Lung (tissue), 12 donors: ENCODE data around the gene NEIL3. TPM values are rescaled to one million over a fixed set of nuclear protein-coding genes. Genes with fewer than 3 reads are reported as not detected.

Source experiments
- ATAC-seq: fragments of 200-7000 bp; cut with Tn5 transposase; one replicate; pipeline ENCODE4 v1.9.1; 2020; ENCODE audit warnings: moderate number of reproducible peaks; ENCODE audit not compliant: insufficient read depth, low FRiP score
- DNase-seq, 3 donors: peaks; one replicate each; pipeline ENCODE4 v3.0.0-alpha.2; 2013 to 2017
- H3K27ac ChIP-seq, 2 donors: one replicate each; pipeline ENCODE4 v1.5.1; 2013; ENCODE audit warnings: mild to moderate bottlenecking in 2 of 2, moderate library complexity in 2 of 2, control low read depth in 1 of 2, inconsistent platforms in 1 of 2, low read depth in 1 of 2, low read length in 1 of 2
- H3K27me3 ChIP-seq, 3 donors: one replicate each; pipeline ENCODE4 v1.5.1; 2013; ENCODE audit warnings: low read length in 2 of 3; ENCODE audit not compliant: control insufficient read depth in 3 of 3, insufficient read depth in 3 of 3
- H3K36me3 ChIP-seq, 4 donors: one replicate each; pipeline ENCODE4 v1.5.1; 2013; ENCODE audit warnings: low read length in 4 of 4, mild to moderate bottlenecking in 1 of 4, moderate library complexity in 1 of 4; ENCODE audit not compliant: control insufficient read depth in 4 of 4, insufficient read depth in 4 of 4
- H3K4me1 ChIP-seq, 5 donors: one replicate each; pipeline ENCODE4 v1.5.1; 2013; ENCODE audit warnings: low read length in 5 of 5, mild to moderate bottlenecking in 2 of 5, moderate library complexity in 1 of 5; ENCODE audit not compliant: control insufficient read depth in 5 of 5, insufficient read depth in 5 of 5
- H3K4me3 ChIP-seq: one replicate; pipeline ENCODE4 v1.5.1; 2013; ENCODE audit warnings: mild to moderate bottlenecking, control low read depth, moderate library complexity
- H3K9ac ChIP-seq, 2 donors: one replicate each; pipeline ENCODE4 v1.5.1; 2013; ENCODE audit warnings: low read length in 2 of 2, control low read depth in 1 of 2; ENCODE audit not compliant: insufficient read depth in 1 of 2
- H3K9me3 ChIP-seq, 4 donors: one replicate each; pipeline ENCODE4 v1.5.1; 2013; ENCODE audit warnings: low read length in 3 of 4, mild to moderate bottlenecking in 1 of 4, moderate library complexity in 1 of 4; ENCODE audit not compliant: control insufficient read depth in 4 of 4, insufficient read depth in 3 of 4
- WGBS, 2 donors: extraction: QIAGEN DNeasy Blood & Tissue Kit; methylation state at CpG; one replicate each; pipeline ENCODE4 v1.1.7; 2013; 5-methylcytosine and 5-hydroxymethylcytosine counted together
- polyA plus RNA-seq, 2 donors: library from polyadenylated mRNA; stranded (reverse); fragments of 200-250 nt; gene quantifications; one replicate each; pipeline ENCODE4 v1.2.1, GENCODE V29; 2013
- total RNA-seq, 2 donors: library from RNA; depleted of rRNA in 1 of 2; stranded (reverse); fragments of >200 nt in 1 of 2; gene quantifications; one replicate each; pipeline ENCODE4 v1.2.1, GENCODE V29; 2014 to 2021
- TF ChIP-seq, protein P1 (sequence below): IDR thresholded peaks from 2 replicates; pipeline ENCODE4 v1.5.1; 2012; ENCODE audit warnings: mild to moderate bottlenecking; ENCODE audit errors: control extremely low read depth, extremely low read depth
- donor health status: control.
- donor health status: control.
- donor health status: Bipolar disorder and iron deficiency.
- donor health status: healthy.
- donor health status: DM: yes; HTN: yes; CAD: no.

NEIL3 gene
- total and polyA plus RNA-seq, 4 donors = 0.22 to 2.0 (median 0.32) TPM

GRCh38 chr4:177339477-177340374, 30.1 kb downstream of the NEIL3 start:
- no peaks in the 10 kb centered on the region for H3K9me3 ChIP-seq
- H3K27me3 ChIP-seq = no peaks in the 10 kb centered on the region
- WGBS, 2 donors = 42 to 57% methylated on average over 5 of the region's 5 CpGs
- no peak overlapping the region for H3K27ac ChIP-seq
- peaks cover 0 to 3% (median 0%) of the 10 kb centered on the region in 4 donors for H3K36me3 ChIP-seq
- ATAC-seq = no peak
- no peak overlapping the region for H3K9ac ChIP-seq
- no peak overlapping the region for H3K4me3 ChIP-seq
- H3K4me1 ChIP-seq = no peaks in the 10 kb centered on the region
- TF ChIP-seq, protein P1, sequence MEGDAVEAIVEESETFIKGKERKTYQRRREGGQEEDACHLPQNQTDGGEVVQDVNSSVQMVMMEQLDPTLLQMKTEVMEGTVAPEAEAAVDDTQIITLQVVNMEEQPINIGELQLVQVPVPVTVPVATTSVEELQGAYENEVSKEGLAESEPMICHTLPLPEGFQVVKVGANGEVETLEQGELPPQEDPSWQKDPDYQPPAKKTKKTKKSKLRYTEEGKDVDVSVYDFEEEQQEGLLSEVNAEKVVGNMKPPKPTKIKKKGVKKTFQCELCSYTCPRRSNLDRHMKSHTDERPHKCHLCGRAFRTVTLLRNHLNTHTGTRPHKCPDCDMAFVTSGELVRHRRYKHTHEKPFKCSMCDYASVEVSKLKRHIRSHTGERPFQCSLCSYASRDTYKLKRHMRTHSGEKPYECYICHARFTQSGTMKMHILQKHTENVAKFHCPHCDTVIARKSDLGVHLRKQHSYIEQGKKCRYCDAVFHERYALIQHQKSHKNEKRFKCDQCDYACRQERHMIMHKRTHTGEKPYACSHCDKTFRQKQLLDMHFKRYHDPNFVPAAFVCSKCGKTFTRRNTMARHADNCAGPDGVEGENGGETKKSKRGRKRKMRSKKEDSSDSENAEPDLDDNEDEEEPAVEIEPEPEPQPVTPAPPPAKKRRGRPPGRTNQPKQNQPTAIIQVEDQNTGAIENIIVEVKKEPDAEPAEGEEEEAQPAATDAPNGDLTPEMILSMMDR = peak; percentile 51
- DNase-seq = peak in 2 of 3 donors; percentile 68

GRCh38 chr4:177348348-177348747, 38.7 kb downstream of the NEIL3 start:
- Histone ChIP-seq H3K27ac (no peak overlapping the region), H3K36me3 (no peaks in the 10 kb centered on the region), H3K9me3 (no peaks in the 10 kb centered on the region), H3K4me3 (no peak overlapping the region), H3K4me1 (no peaks in the 10 kb centered on the region), H3K27me3 (no peaks in the 10 kb centered on the region), H3K9ac (no peak overlapping the region)
- 93 to 97% methylated on average over 8 of the region's 8 CpGs for WGBS, 2 donors
- ATAC-seq (no peak), DNase-seq (no peak)
- TF ChIP-seq, protein P1 = no peak

GRCh38 chr4:177349191-177349590, 39.5 kb downstream of the NEIL3 start:
- Histone ChIP-seq H3K9me3 (no peaks in the 10 kb centered on the region), H3K9ac (no peak overlapping the region), H3K36me3 (no peaks in the 10 kb centered on the region), H3K27me3 (no peaks in the 10 kb centered on the region), H3K4me3 (no peak overlapping the region), H3K4me1 (no peaks in the 10 kb centered on the region), H3K27ac (no peak overlapping the region)
- TF ChIP-seq, protein P1 = no peak
- 95% methylated on average over 6 of the region's 6 CpGs for WGBS, 2 donors
- ATAC-seq = no peak
- no peak for DNase-seq
